ENCODE results near the gene GCA. TPM values are rescaled to one million over a fixed set of nuclear protein-coding genes. Genes with fewer than 3 reads are reported as not detected.
A peak's percentile ranks its signal among the peaks of the same experiment; 100 is the strongest.

GCA gene
- total and polyA plus RNA-seq, 2 donors = 18.1 to 22.3 TPM

DNA sequence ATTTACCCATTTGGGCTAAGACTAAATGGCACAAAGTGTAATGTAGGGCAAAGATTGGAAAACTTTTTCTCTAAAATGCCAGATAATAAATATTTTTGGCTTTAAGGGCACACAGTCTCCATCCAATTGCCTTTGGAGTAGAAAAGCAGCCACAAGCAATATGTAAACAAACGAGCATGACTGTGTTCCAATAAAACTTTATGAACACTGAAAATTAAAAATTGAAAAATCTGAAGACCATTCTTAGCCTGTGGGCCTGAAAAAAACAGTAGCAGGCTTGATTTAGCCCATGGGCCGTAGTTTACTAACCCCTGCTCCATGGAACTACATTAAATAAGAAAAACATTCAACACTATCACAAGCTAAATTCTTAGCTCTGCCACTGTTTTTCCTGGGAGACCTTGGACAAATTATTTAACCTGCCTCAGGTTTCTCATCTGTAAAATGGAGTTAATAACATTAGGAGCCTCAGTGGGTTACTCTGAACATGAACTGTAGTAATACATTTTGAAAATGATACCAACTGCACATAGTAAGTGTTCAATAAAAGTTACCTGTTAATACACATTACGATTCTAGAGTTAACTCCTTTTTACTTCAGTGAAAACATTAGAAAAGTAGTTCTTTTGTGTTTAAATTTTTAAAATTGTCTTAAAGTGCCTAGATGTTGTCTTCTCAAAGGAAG, 26.7 kb upstream of the GCA start:
- 86% methylated on average over 3 of the region's 3 CpGs for WGBS
- Histone ChIP-seq H3K27ac (ENCODE audit: low read depth) (no peak overlapping the region), H3K4me1 (ENCODE audit: insufficient read depth) (no peaks in the 10 kb centered on the region)

DNA sequence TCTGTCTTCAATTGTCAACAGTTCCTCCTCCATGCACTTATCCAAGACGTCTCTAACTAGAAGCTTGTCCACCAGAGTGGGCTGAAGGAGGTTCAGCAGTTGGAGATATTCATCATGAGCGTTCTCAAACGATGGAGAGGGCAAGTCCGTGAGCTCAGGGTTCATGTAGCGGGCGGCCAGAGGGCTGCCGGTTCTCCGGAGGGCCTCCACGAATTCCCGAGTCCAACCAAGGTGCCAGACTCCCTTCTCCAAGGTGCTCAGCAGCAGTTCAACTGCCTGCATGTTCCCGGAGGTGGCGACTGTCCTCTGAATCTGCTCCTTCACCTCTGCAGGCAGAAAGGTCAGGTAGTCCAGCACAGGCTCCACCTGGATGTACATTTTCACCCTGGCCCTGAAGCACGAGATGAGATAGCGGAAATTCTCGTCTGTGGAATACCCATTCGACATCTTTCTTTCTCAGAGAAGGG, 26.0 kb upstream of the GCA start:
- WGBS = 40% methylated on average over 16 of the region's 16 CpGs
- DNase-seq (ENCODE audit: extremely low spot score) = no peak

More for the DNA sequence above, 26.7 kb upstream of the GCA start:
- no peaks in the 10 kb centered on the region for H3K36me3 ChIP-seq (ENCODE audit: insufficient read depth)
- no peak for DNase-seq (ENCODE audit: extremely low spot score)
- H3K4me3 ChIP-seq (ENCODE audit: low read depth, low read length) = peak overlapping the region; percentile 97

DNA sequence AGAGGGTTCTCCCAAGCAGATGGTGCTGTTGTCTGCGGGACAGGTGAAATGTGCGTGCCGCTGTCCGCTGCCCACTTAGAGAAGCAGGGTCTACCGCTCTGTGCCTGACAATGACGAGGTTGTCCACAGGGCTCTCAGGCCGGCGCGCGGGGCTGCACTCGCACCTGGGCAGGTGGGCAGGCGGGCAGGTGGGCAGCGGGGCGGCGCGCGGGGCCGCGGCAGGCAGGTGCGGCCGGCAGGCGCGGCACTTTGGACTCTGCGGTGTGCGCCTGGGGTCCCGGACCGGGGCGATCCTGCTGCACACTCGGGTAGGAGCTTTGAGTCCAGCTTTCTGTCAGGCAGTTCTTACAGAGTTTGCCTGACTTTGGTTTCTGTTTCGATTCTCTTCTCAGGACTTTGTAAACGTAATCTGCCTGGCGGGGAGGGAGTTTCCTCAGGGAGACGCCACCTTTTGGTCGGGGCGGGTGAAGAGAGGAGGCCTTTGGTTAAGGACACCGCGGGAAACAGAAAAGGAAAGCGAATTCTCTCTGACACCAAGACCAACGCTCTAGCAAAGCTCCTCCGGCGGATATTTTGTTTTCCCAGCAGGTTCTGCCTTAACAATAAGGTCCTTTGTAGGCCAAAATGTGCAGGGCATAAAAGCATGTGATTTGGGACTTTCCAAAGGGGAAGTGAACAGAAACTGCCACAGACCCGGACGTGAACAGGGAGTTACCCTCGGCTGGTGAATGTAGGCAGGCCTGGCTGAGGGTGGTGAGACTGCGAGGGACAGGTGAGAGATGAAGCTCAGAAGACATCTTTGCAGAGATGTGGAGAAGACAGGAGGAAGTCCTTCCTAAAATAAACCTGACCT, 25.4 kb upstream of the GCA start, which contains the start of gene IFIH1:
TSS of gene IFIH1 (minus strand) at position 357 of the 853 bp plus-strand sequence. CDS start 377 bp downstream, outside the sequence.
- Histone ChIP-seq H3K4me3 (ENCODE audit: low read depth, low read length) (peak within 1 kb of the TSS; percentile 97), H3K4me1 (ENCODE audit: insufficient read depth) (no peaks in the 10 kb centered on the region), H3K27ac (ENCODE audit: low read depth) (peak within 1 kb of the TSS; percentile 86), H3K36me3 (ENCODE audit: insufficient read depth) (no peaks in the 10 kb centered on the region)
- WGBS = 2% methylated on average over 45 of the region's 45 CpGs
- peak; percentile 76 for DNase-seq (ENCODE audit: extremely low spot score)

More for the DNA sequence above, 26.0 kb upstream of the GCA start:
- H3K4me1 ChIP-seq (ENCODE audit: insufficient read depth) = no peaks in the 10 kb centered on the region
- H3K36me3 ChIP-seq (ENCODE audit: insufficient read depth) = no peaks in the 10 kb centered on the region
- peak overlapping the region; percentile 86 for H3K27ac ChIP-seq (ENCODE audit: low read depth)
- peak overlapping the region; percentile 97 for H3K4me3 ChIP-seq (ENCODE audit: low read depth, low read length)

DNA sequence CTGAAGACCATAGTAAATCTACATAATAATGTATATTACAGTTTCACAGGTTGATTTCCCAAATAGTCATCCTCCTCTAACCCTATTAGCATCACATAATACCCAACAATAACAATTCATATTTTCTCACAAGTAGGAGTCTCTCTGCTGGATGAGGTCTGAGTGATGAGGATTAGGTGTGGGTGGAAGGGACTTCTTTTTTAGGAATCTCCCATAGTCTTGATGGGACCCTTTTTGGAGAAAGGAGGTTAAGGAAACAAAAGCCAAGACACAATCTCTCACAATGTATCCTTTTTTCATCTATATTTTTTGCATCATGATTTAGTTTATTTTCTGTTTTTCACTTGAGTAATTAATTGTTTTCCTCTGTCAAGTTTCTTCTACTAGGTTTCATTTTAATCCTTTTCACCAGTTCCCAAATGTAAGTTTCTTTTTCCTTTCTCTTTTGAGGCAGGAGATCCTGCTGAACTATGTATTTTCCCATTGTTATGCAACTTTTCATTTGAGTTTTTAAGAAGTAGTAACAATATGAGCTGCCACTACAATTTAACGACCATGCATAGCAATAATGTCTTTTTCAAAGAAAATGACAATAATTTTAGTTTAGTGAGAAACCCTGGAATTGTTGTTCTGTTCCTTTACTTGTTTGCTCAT, 22.9 kb upstream of the GCA start:
- DNase-seq (ENCODE audit: extremely low spot score) = no peak
- H3K27ac ChIP-seq (ENCODE audit: low read depth) = no peak overlapping the region
- WGBS = 65% methylated on average over 1 of the region's 1 CpG
- H3K36me3 ChIP-seq (ENCODE audit: insufficient read depth) = no peaks in the 10 kb centered on the region
- H3K4me3 ChIP-seq (ENCODE audit: low read depth, low read length) = no peak overlapping the region
- H3K4me1 ChIP-seq (ENCODE audit: insufficient read depth) = no peaks in the 10 kb centered on the region

DNA sequence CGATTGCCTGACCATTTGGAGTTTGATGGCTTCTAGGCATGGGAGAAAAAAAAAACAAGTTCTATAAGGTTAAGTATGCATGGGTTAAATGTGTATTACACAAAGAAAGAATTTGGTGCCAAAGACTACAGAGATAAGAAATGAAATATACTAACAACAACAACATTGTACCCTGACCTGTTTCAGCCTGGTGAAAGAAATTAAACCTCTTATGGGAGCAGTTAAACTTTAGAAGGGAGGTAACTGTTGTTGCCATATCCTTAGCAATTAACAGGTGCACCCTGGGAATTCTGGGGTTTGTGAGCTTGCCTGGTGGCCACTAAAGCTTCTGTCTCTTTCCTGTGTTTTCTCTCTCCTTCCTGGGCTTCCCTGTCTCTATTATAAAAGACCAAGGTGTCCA, 19.0 kb upstream of the GCA start:
- Histone ChIP-seq H3K4me1 (ENCODE audit: insufficient read depth) (no peaks in the 10 kb centered on the region), H3K4me3 (ENCODE audit: low read depth, low read length) (no peak overlapping the region), H3K27ac (ENCODE audit: low read depth) (no peak overlapping the region), H3K36me3 (ENCODE audit: insufficient read depth) (no peaks in the 10 kb centered on the region)
- WGBS = 88% methylated on average over 1 of the region's 1 CpG
- no peak for DNase-seq (ENCODE audit: extremely low spot score)

DNA sequence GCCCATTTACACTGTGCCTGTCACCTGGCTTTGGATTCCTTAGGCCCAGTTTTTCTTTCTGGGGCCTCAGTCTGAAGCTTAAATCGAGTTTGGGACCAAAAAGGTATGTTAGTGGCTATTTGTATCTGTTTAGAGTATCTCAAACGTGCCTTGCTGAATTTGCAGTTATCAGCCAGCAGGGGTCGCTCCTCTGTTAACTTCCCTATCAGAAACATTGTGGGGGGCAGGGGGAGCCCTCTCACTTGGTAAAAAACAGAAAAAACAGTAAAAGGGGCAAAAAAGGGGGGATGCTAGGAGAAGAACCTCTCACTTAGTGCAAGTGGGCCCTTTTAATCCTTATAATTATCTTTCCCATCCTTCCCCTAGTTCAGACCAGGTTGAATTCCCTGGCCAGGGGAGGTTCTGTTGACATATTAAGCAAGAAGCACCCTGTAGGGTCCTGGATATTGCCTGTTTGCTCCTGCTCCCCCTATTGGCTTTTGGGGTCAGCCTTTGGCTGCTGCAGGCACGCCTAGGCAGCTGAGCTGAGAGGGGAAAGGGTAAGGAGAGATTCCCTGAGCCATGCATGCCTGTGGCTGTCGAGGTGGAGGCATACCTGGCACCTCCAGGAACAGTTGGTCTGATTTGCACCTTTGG, 16.7 kb upstream of the GCA start:
- WGBS = 51% methylated on average over 5 of the region's 5 CpGs

DNA sequence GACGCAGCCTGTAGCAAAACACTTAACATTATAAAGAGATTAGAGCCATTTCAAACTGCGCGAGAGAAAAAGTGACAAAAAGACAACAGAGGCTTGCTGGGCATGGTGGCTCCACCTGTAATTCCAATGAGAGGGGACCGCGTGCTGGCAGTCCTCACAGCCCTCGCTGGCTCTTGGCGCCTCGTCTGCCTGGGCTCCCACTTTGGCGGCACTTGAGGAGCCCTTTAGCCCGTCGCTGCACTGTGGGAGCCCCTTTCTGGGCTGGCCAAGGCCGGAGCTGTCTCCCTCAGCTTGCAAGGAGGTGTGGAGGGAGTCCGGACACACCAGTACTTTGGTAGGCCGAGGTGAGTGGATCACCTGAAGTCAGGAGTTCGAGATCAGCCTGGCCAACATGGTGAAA, 16.1 kb upstream of the GCA start:
- WGBS = 94% methylated on average over 15 of the region's 15 CpGs
- no peak overlapping the region for H3K4me3 ChIP-seq (ENCODE audit: low read depth, low read length)

More for the DNA sequence above, 16.7 kb upstream of the GCA start:
- DNase-seq (ENCODE audit: extremely low spot score) = no peak
- no peak overlapping the region for H3K27ac ChIP-seq (ENCODE audit: low read depth)
- H3K36me3 ChIP-seq (ENCODE audit: insufficient read depth) = no peaks in the 10 kb centered on the region
- H3K4me3 ChIP-seq (ENCODE audit: low read depth, low read length) = no peak overlapping the region
- H3K4me1 ChIP-seq (ENCODE audit: insufficient read depth) = no peaks in the 10 kb centered on the region

DNA sequence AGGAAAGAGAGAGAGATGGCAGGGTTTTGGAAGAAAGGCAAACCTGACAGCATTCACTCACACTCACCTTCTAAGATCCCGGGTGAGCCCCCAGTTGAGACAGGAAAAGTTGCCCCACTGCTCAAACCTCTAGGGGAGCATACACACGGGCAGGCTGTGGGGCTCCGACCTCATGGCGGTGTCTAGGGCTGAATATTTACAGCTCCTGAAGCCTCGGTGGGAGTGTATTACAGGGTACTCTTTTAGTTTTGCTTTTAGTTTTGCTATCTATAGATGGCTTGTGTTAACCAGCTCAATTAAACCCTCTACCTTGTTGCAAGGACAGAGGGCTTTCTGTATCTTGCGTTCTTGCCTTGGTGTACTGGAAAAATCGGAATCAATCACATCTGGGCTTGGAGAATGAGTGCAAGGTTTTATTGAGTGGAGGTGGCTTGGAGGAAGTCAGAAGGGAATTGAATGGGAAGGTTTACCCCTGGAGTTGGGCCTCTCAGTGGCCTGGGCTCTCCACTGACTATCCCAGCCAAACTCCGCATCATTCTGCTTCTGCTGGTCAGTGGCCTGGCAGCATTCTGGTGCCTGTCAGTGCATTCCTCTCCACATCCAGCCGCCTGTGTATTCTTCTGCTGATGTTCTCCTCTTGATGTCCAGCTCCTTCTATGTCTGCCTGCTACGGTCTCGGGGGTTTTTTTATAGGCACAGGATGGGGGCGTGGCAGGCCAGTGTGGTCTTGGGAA, 15.3 kb upstream of the GCA start:
- H3K4me1 ChIP-seq (ENCODE audit: insufficient read depth) = no peaks in the 10 kb centered on the region
- WGBS = 89% methylated on average over 12 of the region's 12 CpGs
- no peak overlapping the region for H3K27ac ChIP-seq (ENCODE audit: low read depth)
- no peaks in the 10 kb centered on the region for H3K36me3 ChIP-seq (ENCODE audit: insufficient read depth)
- H3K4me3 ChIP-seq (ENCODE audit: low read depth, low read length) = no peak overlapping the region
- no peak for DNase-seq (ENCODE audit: extremely low spot score)

More for the DNA sequence above, 16.1 kb upstream of the GCA start:
- H3K4me1 ChIP-seq (ENCODE audit: insufficient read depth) = no peaks in the 10 kb centered on the region
- H3K36me3 ChIP-seq (ENCODE audit: insufficient read depth) = no peaks in the 10 kb centered on the region
- no peak overlapping the region for H3K27ac ChIP-seq (ENCODE audit: low read depth)
- DNase-seq (ENCODE audit: extremely low spot score) = no peak

DNA sequence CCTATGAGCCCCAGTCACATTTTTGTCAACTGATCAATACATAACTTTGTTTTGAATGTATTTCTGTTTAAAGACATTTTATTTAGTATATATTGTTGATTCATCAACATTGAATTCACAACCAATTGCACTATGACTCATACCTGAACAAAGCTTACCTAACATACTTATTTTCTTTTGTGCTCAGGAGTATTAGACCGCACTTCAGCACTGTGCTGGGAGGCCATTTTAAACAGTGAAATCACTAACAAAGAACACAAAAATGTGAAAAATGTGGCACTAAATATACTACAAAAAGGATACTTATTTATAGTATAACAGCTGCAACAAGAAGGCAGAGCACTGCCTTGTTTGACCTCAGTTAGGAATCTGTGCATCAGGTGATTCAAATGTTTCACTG, 13.1 kb upstream of the GCA start:
- H3K36me3 ChIP-seq (ENCODE audit: insufficient read depth) = no peaks in the 10 kb centered on the region
- H3K4me3 ChIP-seq (ENCODE audit: low read depth, low read length) = no peak overlapping the region
- H3K4me1 ChIP-seq (ENCODE audit: insufficient read depth) = no peaks in the 10 kb centered on the region
- no peak for DNase-seq (ENCODE audit: extremely low spot score)
- H3K27ac ChIP-seq (ENCODE audit: low read depth) = no peak overlapping the region
- 97% methylated on average over 1 of the region's 1 CpG for WGBS

DNA sequence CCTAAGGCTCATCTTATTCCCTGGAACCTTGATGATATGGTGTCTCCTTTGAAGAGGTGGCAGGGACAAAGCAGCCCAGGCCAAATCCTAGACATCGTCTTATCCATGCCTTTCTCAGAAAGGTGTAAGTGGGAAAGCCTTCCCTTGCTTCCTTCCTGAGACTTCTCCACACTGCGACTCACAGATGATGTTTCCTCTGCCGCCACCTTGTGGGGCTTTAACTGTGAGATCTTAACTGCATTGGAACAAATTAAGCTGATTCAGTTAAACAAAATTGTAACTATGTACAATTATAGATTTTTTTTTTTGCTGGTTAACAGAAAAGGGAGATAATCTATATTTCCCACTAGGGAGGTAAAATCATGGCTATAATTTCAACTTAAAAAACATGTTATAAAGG, 10.0 kb upstream of the GCA start:
- no peak for DNase-seq (ENCODE audit: extremely low spot score)
- no peaks in the 10 kb centered on the region for H3K36me3 ChIP-seq (ENCODE audit: insufficient read depth)
- 34% methylated on average over 3 of the region's 3 CpGs for WGBS

DNA sequence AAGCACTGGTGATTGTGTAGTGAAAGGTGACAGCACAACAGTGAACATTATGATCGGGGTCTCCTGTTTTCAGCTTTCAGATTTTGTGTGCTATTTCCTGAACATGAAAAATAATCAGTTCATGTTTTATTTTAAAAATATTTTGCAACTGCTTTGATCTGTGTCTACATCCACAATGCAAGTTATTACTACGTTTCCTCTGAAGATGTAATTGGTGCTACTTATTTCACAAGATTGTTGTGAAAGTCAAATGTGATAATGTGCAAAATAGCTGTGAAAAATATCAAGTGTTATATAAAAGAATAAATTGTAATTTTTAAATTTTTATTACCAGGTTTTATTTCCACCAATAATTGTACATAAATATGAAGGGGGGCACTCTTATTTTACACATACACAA, 6.1 kb upstream of the GCA start:
- H3K27ac ChIP-seq (ENCODE audit: low read depth) = no peak overlapping the region
- no peaks in the 10 kb centered on the region for H3K36me3 ChIP-seq (ENCODE audit: insufficient read depth)
- H3K4me1 ChIP-seq (ENCODE audit: insufficient read depth) = no peaks in the 10 kb centered on the region
- 85% methylated on average over 2 of the region's 2 CpGs for WGBS
- DNase-seq (ENCODE audit: extremely low spot score) = no peak
- H3K4me3 ChIP-seq (ENCODE audit: low read depth, low read length) = no peak overlapping the region

More for the DNA sequence above, 10.0 kb upstream of the GCA start:
- H3K27ac ChIP-seq (ENCODE audit: low read depth) = no peak overlapping the region
- H3K4me3 ChIP-seq (ENCODE audit: low read depth, low read length) = no peak overlapping the region
- no peaks in the 10 kb centered on the region for H3K4me1 ChIP-seq (ENCODE audit: insufficient read depth)

DNA sequence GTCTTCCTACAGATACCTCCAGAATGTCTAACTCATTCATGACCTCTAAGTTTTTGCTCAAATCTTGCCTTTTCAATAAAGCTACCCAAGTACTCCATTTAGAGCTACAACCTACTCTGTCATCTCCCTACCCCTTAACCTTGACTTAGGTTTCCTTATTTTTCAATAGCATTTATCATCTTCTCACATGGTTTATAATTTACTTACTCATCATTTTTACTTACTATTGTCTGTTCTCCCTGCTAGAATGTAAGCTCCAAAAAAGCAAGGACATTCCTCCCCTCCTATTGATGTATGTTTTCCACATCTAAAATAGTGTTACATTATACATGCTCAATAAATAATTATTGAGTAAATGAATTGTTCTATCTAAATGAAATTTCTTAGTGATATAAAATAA, 3.1 kb upstream of the GCA start:
- Histone ChIP-seq H3K36me3 (ENCODE audit: insufficient read depth) (no peaks in the 10 kb centered on the region), H3K4me1 (ENCODE audit: insufficient read depth) (peaks cover 3% of the 10 kb centered on the region), H3K4me3 (ENCODE audit: low read depth, low read length) (no peak overlapping the region), H3K27ac (ENCODE audit: low read depth) (no peak overlapping the region)
- DNase-seq (ENCODE audit: extremely low spot score) = no peak

DNA sequence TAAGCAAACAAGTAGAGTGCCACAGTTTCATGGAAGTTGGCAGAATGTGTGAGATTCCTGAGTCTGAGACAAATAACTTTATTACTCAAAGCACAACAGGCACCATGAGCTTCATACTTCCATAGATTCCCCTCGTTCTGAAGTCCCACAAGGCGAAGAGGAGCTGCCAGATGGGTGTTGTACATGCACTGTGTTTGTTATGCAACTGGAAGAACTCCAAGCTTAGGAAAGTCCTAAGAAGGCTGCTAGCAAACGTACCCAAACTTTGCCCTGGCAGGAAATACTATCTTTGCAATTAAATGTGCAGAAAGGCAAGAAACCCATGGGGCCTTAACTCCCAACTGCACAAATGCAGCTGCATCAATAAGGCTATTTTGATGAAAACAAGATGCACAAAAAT, 1.6 kb upstream of the GCA start:
- WGBS = 39% methylated on average over 3 of the region's 3 CpGs
- peaks cover 3% of the 10 kb centered on the region for H3K4me1 ChIP-seq (ENCODE audit: insufficient read depth)
- H3K36me3 ChIP-seq (ENCODE audit: insufficient read depth) = no peaks in the 10 kb centered on the region
- DNase-seq (ENCODE audit: extremely low spot score) = no peak
- no peak overlapping the region for H3K27ac ChIP-seq (ENCODE audit: low read depth)
- H3K4me3 ChIP-seq (ENCODE audit: low read depth, low read length) = no peak overlapping the region
